ENCODE results near the gene SPEM3. TPM values are rescaled to one million over a fixed set of nuclear protein-coding genes. Genes with fewer than 3 reads are reported as not detected.

Gene SPEM3
- total and polyA plus RNA-seq, 2 of the 13 experiments (the other 11 are each of a cell fraction or from before 2014, with no cell fraction given): not detected

GRCh38 chr17:7403727-7403976 is 25.0 kb upstream of the SPEM3 start (continued):
- TF ChIP-seq ZFP62 (CRISPR knock-in tag; IDR thresholded peaks at IDR 0.05) (no peak), ZNF616 (CRISPR knock-in tag; IDR thresholded peaks at IDR 0.05; ENCODE audit: low read depth) (no peak), NR0B2 (CRISPR knock-in tag; IDR thresholded peaks at IDR 0.05) (no peak), ERF (CRISPR knock-in tag; IDR thresholded peaks at IDR 0.05) (no peak), SMAD9 (CRISPR knock-in tag; IDR thresholded peaks at IDR 0.05) (no peak), TP53 (CRISPR knock-in tag; conservative IDR thresholded peaks at IDR 0.05) (0 out of 2 replicates have a peak, but pooled peaks have one; percentile 0), ZNF407 (CRISPR knock-in tag; IDR thresholded peaks at IDR 0.05; ENCODE audit: not compliant biosample characterization) (no peak), ZNF17 (CRISPR knock-in tag; IDR thresholded peaks at IDR 0.05) (no peak), KLF11 (CRISPR knock-in tag; IDR thresholded peaks at IDR 0.05) (no peak), HMG20A (CRISPR knock-in tag; IDR thresholded peaks at IDR 0.05; ENCODE audit: borderline replicate concordance) (no peak), ZNF414 (CRISPR knock-in tag; IDR thresholded peaks at IDR 0.05) (0 out of 2 replicates have a peak, but pooled peaks have one; percentile 70), NAIF1 (CRISPR knock-in tag; IDR thresholded peaks at IDR 0.05; ENCODE audit: borderline replicate concordance) (0 out of 2 replicates have a peak, but pooled peaks have one; percentile 55), ZNF543 (CRISPR knock-in tag; IDR thresholded peaks at IDR 0.05) (0 out of 2 replicates have a peak, but pooled peaks have one; percentile 52), ZNF761 (CRISPR knock-in tag; conservative IDR thresholded peaks at IDR 0.05) (peak; percentile 93; the same call in 1 of the 2 replicates), PHF20 (CRISPR knock-in tag; IDR thresholded peaks at IDR 0.05) (peak; percentile 50; the same call in 1 of the 2 replicates), ZNF766 (CRISPR knock-in tag; IDR thresholded peaks at IDR 0.05; ENCODE audit: borderline replicate concordance) (no peak), MIXL1 (CRISPR knock-in tag; IDR thresholded peaks at IDR 0.05) (no peak), PREB (CRISPR knock-in tag; IDR thresholded peaks at IDR 0.05) (no peak)
- TF ChIP-seq, protein P1, sequence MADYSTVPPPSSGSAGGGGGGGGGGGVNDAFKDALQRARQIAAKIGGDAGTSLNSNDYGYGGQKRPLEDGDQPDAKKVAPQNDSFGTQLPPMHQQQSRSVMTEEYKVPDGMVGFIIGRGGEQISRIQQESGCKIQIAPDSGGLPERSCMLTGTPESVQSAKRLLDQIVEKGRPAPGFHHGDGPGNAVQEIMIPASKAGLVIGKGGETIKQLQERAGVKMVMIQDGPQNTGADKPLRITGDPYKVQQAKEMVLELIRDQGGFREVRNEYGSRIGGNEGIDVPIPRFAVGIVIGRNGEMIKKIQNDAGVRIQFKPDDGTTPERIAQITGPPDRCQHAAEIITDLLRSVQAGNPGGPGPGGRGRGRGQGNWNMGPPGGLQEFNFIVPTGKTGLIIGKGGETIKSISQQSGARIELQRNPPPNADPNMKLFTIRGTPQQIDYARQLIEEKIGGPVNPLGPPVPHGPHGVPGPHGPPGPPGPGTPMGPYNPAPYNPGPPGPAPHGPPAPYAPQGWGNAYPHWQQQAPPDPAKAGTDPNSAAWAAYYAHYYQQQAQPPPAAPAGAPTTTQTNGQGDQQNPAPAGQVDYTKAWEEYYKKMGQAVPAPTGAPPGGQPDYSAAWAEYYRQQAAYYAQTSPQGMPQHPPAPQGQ (CRISPR knock-in tag; IDR thresholded peaks at IDR 0.05; ENCODE audit: borderline replicate concordance): no peak

All from HepG2 (cell line).